Breast epithelium (tissue), 3 donors: ENCODE measurements around the gene ESPN.

Source experiments
- CTCF ChIP-seq, 3 donors: fragments of 450-650 bp; IDR thresholded peaks; one replicate each; pipeline ENCODE4 v1.5.1; 2016 to 2017; ENCODE audit warnings: antibody characterized with exemption in 3 of 3, mild to moderate bottlenecking in 3 of 3, moderate library complexity in 3 of 3
- POLR2A ChIP-seq: fragments of 450-650 bp; IDR thresholded peaks from one replicate; pipeline ENCODE4 v1.6.1; 2016; ENCODE audit warnings: antibody characterized with exemption, mild to moderate bottlenecking, moderate library complexity
- POLR2AphosphoS5 ChIP-seq, 3 donors: sonication (generic); formaldehyde crosslinking; IDR thresholded peaks; one replicate each; pipeline ENCODE4 v1.6.1; 2017; ENCODE audit warnings: antibody characterized with exemption in 3 of 3

- TF ChIP-seq POLR2A (no peak), CTCF (IDR thresholded peaks at IDR 0.05) (no peak), POLR2AphosphoS5 (IDR thresholded peaks at IDR 0.05) (no peak)
These were observed 19.0 kb downstream of the ESPN start for GRCh38 chr1:6443339-6444115.
